Loucy (cell line): ENCODE data around the gene COL27A1.

Experiments
- H2AFZ ChIP-seq: fragments of 200-600 bp; sonication (generic); 2 replicates; pipeline ENCODE4 v1.6.0; 2016; ENCODE audit warnings: antibody characterized with exemption, mild to moderate bottlenecking, low read length, moderate library complexity
- H3F3A ChIP-seq: fragments of 200-600 bp; 2 replicates; pipeline ENCODE4 v1.6.0; 2016; ENCODE audit warnings: antibody characterized with exemption, low read depth, mild to moderate bottlenecking
- H3K27me3 ChIP-seq: fragments of 200-600 bp; sonication (generic); 2 replicates; pipeline ENCODE4 v1.6.1; 2014; ENCODE audit warnings: low read length, mild to moderate bottlenecking; ENCODE audit not compliant: insufficient read depth, poor library complexity, severe bottlenecking
- H3K36me3 ChIP-seq: fragments of 200-600 bp; sonication (generic); 2 replicates; pipeline ENCODE4 v1.6.1; 2016; ENCODE audit warnings: low read length; ENCODE audit not compliant: insufficient read depth
- H3K4me1 ChIP-seq: fragments of 200-600 bp; sonication (generic); 2 replicates; pipeline ENCODE4 v1.5.1; 2014; ENCODE audit warnings: low read length, mild to moderate bottlenecking; ENCODE audit not compliant: insufficient read depth, poor library complexity, severe bottlenecking
- H3K4me2 ChIP-seq: fragments of 200-600 bp; sonication (generic); 2 replicates; pipeline ENCODE4 v1.6.0; 2014; ENCODE audit warnings: antibody characterized with exemption, low read length, low read depth, mild to moderate bottlenecking; ENCODE audit not compliant: poor library complexity, severe bottlenecking
- H3K4me3 ChIP-seq: fragments of 200-600 bp; sonication (generic); 2 replicates; pipeline ENCODE4 v1.5.1; 2014; ENCODE audit warnings: low read length, mild to moderate bottlenecking, mixed read lengths; ENCODE audit not compliant: poor library complexity, severe bottlenecking
- H3K79me2 ChIP-seq: fragments of 200-600 bp; sonication (generic); 2 replicates; pipeline ENCODE4 v1.6.1; 2014; ENCODE audit warnings: low read length; ENCODE audit not compliant: insufficient read depth
- H3K9ac ChIP-seq: fragments of 200-600 bp; sonication (generic); 2 replicates; pipeline ENCODE4 v1.6.0; 2014; ENCODE audit warnings: mild to moderate bottlenecking, low read depth, low read length, moderate library complexity; ENCODE audit not compliant: poor library complexity, severe bottlenecking
- H3K9me2 ChIP-seq: fragments of 200-600 bp; sonication (generic); replicated peaks from 2 replicates; pipeline ENCODE4 v1.6.1; 2016; ENCODE audit warnings: low read depth, low read length, mixed read lengths
- H3K9me3 ChIP-seq: fragments of 200-600 bp; sonication (generic); 2 replicates; pipeline ENCODE4 v1.6.1; 2014; ENCODE audit warnings: mild to moderate bottlenecking, antibody characterized with exemption, low read length, low read depth; ENCODE audit not compliant: insufficient read depth
- H4K20me1 ChIP-seq: fragments of 200-600 bp; sonication (generic); 2 replicates; pipeline ENCODE4 v1.6.0; 2014; ENCODE audit warnings: antibody characterized with exemption, low read length, mild to moderate bottlenecking; ENCODE audit not compliant: insufficient read depth, poor library complexity, severe bottlenecking
- CTCF ChIP-seq: fragments of 200-600 bp; sonication (generic); conservative IDR thresholded peaks from 2 replicates; pipeline ENCODE4 v1.5.1; 2014; ENCODE audit warnings: mild to moderate bottlenecking, antibody characterized with exemption, low read length
- EZH2phosphoT487 ChIP-seq: fragments of 200-600 bp; IDR thresholded peaks from 2 replicates; pipeline ENCODE4 v1.6.1; 2018; ENCODE audit warnings: antibody characterized with exemption, mild to moderate bottlenecking, moderate library complexity, borderline replicate concordance

Gene COL27A1

DNA sequence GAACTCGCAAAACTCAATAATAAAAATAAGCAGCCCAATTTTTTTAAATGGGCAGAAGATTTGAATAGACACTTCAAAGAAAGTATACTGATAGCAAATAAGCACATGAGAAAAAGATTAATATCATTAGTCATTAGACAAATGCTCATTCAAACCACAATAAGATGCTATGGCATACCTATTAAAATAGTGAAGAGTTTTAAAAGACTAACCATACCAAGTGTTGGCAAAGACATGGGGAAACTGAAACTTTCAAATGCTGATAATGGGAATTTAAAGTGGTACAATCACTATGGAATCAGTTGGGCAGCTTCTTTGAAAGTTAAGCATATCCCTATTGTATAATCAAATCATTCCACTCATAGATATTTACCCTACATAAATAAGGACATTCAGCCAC lies 141.0 kb downstream of the COL27A1 start:
- Histone ChIP-seq H4K20me1 (no peaks in the 10 kb centered on the region), H3K79me2 (no peaks in the 10 kb centered on the region), H2AFZ (no peak overlapping the region), H3K27me3 (no peaks in the 10 kb centered on the region), H3K9me2 (no peaks in the 10 kb centered on the region), H3K4me3 (no peak overlapping the region), H3K4me1 (no peaks in the 10 kb centered on the region), H3K9me3 (no peaks in the 10 kb centered on the region; the same call in 1 of the 2 replicates), H3K4me2 (no peak overlapping the region), H3K36me3 (no peaks in the 10 kb centered on the region), H3K9ac (no peak overlapping the region), H3F3A (no peaks in the 10 kb centered on the region)
- no peak for TF ChIP-seq EZH2phosphoT487

GRCh38 chr9:114299286-114300152 lies 144.2 kb downstream of the COL27A1 start:
- Histone ChIP-seq H3K9me3 (no peaks in the 10 kb centered on the region; the same call in 1 of the 2 replicates), H3K9ac (no peak overlapping the region), H3K36me3 (no peaks in the 10 kb centered on the region), H3K4me1 (no peaks in the 10 kb centered on the region), H3K4me2 (no peak overlapping the region), H3K79me2 (no peaks in the 10 kb centered on the region), H3F3A (no peaks in the 10 kb centered on the region), H3K27me3 (no peaks in the 10 kb centered on the region), H4K20me1 (no peaks in the 10 kb centered on the region), H2AFZ (no peak overlapping the region), H3K4me3 (no peak overlapping the region), H3K9me2 (no peaks in the 10 kb centered on the region)
- TF ChIP-seq EZH2phosphoT487 (no peak), CTCF (no peak)

DNA sequence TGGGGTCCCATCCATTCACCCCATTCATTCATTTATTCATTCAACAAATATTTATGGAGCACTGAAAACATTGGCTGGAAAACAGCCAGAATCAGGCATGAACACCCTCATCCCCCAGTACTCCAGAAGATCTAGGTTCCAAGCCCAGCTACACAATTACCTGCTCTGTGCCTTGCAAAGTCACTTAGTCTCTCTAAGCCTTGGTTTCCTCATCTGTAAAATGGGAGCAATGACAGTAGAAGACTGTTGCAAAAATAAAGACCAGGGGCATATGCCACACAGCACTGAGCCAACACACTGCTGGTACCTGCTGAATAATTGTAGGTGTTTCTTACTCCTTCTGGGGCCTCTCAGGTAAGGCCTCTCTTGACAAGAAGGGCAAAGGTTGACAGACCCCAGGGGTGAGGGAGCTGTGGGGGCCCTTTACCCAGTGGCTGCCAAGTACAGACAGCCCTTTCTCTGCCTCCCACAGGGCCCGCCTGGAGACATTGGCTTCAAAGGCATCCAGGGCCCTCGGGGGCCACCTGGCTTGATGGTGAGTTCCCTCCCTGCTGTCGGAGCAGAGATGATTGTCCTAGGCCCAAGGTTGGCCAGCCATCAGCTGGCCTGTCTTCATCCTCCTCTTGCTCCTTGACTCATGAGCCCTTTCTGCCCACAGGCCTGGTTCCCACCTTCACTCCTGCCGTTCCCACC lies 145.0 kb downstream of the COL27A1 start:
- TF ChIP-seq CTCF (no peak), EZH2phosphoT487 (no peak)
- no peak overlapping the region for H3K9ac ChIP-seq
- H3K79me2 ChIP-seq, result no peaks in the 10 kb centered on the region
- H3F3A ChIP-seq, result no peaks in the 10 kb centered on the region
- H3K4me3 ChIP-seq, result no peak overlapping the region
- H4K20me1 ChIP-seq, result no peaks in the 10 kb centered on the region
- no peaks in the 10 kb centered on the region for H3K36me3 ChIP-seq
- H2AFZ ChIP-seq, result no peak overlapping the region
- H3K4me1 ChIP-seq, result no peaks in the 10 kb centered on the region
- no peak overlapping the region for H3K4me2 ChIP-seq
- H3K9me2 ChIP-seq, result no peaks in the 10 kb centered on the region
- no peaks in the 10 kb centered on the region for H3K27me3 ChIP-seq
- H3K9me3 ChIP-seq, result no peaks in the 10 kb centered on the region; the same call in 1 of the 2 replicates
